Mammary epithelial cell (primary cell): ENCODE data around the gene MKRN1.

Experiments used
- CTCF ChIP-seq, 2 donors: IDR thresholded peaks in 1 of 2; conservative IDR thresholded peaks in 1 of 2; 2 replicates each; pipeline ENCODE4 v1.5.1; 2011 to 2012; ENCODE audit warnings: inconsistent platforms in 2 of 2, low read length in 2 of 2, mild to moderate bottlenecking in 2 of 2, control low read depth in 1 of 2, low read depth in 1 of 2; ENCODE audit not compliant: insufficient read depth in 1 of 2; ENCODE audit errors: extremely low read depth in 1 of 2
- EZH2 ChIP-seq: IDR thresholded peaks from 2 replicates; pipeline ENCODE4 v1.6.1; 2012; ENCODE audit warnings: low read length, inconsistent platforms, borderline replicate concordance

DNA sequence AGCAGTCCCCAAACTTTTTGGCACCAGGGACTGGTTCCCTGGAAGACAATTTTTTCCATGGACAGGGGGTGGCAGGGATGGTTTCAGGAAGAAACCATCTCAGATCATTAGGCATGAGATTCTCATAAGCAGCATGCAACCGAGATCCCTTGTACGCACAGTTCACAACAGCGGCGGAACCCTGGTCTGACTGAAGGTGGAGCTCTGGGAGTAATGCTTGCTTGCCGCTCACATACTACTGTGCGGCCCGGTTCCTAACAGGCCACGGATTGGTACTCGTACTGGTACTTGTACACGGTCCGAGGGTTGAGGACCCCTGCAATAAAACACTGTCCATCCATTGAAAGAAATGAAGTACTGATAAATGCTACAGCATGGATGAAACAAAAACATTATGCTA, 32.8 kb downstream of the MKRN1 start:
- no peak for TF ChIP-seq CTCF (conservative IDR thresholded peaks at IDR 0.05 in 1 of 2, IDR thresholded peaks at IDR 0.05 in 1 of 2; ENCODE audit: extremely low read depth in 1 of 2, insufficient read depth in 1 of 2, low read depth in 1 of 2, low read length in 2 of 2)
- TF ChIP-seq EZH2, result no peak
